Karpas-422 (cell line): ENCODE data around the gene TSHZ2. TPM values are rescaled to one million over a fixed set of nuclear protein-coding genes. Genes with fewer than 3 reads are reported as not detected.

Experiments
- DNase-seq: peaks from one replicate; pipeline ENCODE4 v3.0.0-alpha.2; 2015
- H2AFZ ChIP-seq: fragments of 200-600 bp; sonication (generic); 2 replicates; pipeline ENCODE4 v1.6.1; 2014; ENCODE audit warnings: antibody characterized with exemption, low read length, mixed read lengths
- H3K27ac ChIP-seq: fragments of 200-600 bp; sonication (generic); 2 replicates; pipeline ENCODE4 v1.5.1; 2014; ENCODE audit warnings: mild to moderate bottlenecking, low read length, moderate library complexity
- H3K27me3 ChIP-seq: fragments of 200-600 bp; sonication (generic); 2 replicates; pipeline ENCODE4 v1.6.1; 2014; ENCODE audit warnings: low read length, mixed read lengths
- H3K36me3 ChIP-seq: fragments of 200-600 bp; sonication (generic); 2 replicates; pipeline ENCODE4 v1.6.1; 2014; ENCODE audit warnings: low read length, mixed read lengths; ENCODE audit not compliant: insufficient read depth
- H3K4me1 ChIP-seq: fragments of 200-600 bp; sonication (generic); 2 replicates; pipeline ENCODE4 v1.6.1; 2014; ENCODE audit warnings: mild to moderate bottlenecking, low read length, mixed read lengths
- H3K4me2 ChIP-seq: fragments of 200-600 bp; sonication (generic); 2 replicates; pipeline ENCODE4 v1.6.1; 2014; ENCODE audit warnings: low read length, low read depth, mild to moderate bottlenecking; ENCODE audit not compliant: poor library complexity, severe bottlenecking
- H3K4me3 ChIP-seq: fragments of 200-600 bp; sonication (generic); 2 replicates; pipeline ENCODE4 v1.5.1; 2014; ENCODE audit warnings: mild to moderate bottlenecking, antibody characterized with exemption, low read length, mixed read lengths
- H3K79me2 ChIP-seq: fragments of 200-600 bp; sonication (generic); 2 replicates; pipeline ENCODE4 v1.6.1; 2014; ENCODE audit warnings: mild to moderate bottlenecking, low read length, mixed read lengths
- H3K9ac ChIP-seq: fragments of 200-600 bp; sonication (generic); 2 replicates; pipeline ENCODE4 v1.6.0; 2014; ENCODE audit warnings: low read length
- H3K9me2 ChIP-seq: fragments of 200-600 bp; sonication (generic), shearing (Covaris generic); replicated peaks from 2 replicates; pipeline ENCODE4 v1.6.0; 2014; ENCODE audit warnings: mild to moderate bottlenecking, low read length, moderate library complexity; ENCODE audit not compliant: insufficient read depth
- H3K9me3 ChIP-seq: fragments of 300-700, 200-600 bp; sonication (generic); 2 replicates; pipeline ENCODE4 v1.6.1; 2014; ENCODE audit warnings: low read length, mixed read lengths
- H4K20me1 ChIP-seq: fragments of 200-600 bp; sonication (generic); 2 replicates; pipeline ENCODE4 v1.6.1; 2014; ENCODE audit warnings: mild to moderate bottlenecking, antibody characterized with exemption, low read length, low read depth; ENCODE audit not compliant: insufficient read depth
- total RNA-seq: library from RNA; depleted of rRNA; stranded (reverse); fragments of >200 nt; shearing (Covaris generic); gene quantifications from 2 replicates; pipeline ENCODE4 v1.2.3, GENCODE V29; 2014; ENCODE audit warnings: low replicate concordance; rRNA removed

The TSHZ2 gene, protein sequence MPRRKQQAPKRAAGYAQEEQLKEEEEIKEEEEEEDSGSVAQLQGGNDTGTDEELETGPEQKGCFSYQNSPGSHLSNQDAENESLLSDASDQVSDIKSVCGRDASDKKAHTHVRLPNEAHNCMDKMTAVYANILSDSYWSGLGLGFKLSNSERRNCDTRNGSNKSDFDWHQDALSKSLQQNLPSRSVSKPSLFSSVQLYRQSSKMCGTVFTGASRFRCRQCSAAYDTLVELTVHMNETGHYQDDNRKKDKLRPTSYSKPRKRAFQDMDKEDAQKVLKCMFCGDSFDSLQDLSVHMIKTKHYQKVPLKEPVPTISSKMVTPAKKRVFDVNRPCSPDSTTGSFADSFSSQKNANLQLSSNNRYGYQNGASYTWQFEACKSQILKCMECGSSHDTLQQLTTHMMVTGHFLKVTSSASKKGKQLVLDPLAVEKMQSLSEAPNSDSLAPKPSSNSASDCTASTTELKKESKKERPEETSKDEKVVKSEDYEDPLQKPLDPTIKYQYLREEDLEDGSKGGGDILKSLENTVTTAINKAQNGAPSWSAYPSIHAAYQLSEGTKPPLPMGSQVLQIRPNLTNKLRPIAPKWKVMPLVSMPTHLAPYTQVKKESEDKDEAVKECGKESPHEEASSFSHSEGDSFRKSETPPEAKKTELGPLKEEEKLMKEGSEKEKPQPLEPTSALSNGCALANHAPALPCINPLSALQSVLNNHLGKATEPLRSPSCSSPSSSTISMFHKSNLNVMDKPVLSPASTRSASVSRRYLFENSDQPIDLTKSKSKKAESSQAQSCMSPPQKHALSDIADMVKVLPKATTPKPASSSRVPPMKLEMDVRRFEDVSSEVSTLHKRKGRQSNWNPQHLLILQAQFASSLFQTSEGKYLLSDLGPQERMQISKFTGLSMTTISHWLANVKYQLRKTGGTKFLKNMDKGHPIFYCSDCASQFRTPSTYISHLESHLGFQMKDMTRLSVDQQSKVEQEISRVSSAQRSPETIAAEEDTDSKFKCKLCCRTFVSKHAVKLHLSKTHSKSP (N-terminal part only)
- 0.11 TPM in 1 of 2 replicates, not detected in the other for total RNA-seq

DNA sequence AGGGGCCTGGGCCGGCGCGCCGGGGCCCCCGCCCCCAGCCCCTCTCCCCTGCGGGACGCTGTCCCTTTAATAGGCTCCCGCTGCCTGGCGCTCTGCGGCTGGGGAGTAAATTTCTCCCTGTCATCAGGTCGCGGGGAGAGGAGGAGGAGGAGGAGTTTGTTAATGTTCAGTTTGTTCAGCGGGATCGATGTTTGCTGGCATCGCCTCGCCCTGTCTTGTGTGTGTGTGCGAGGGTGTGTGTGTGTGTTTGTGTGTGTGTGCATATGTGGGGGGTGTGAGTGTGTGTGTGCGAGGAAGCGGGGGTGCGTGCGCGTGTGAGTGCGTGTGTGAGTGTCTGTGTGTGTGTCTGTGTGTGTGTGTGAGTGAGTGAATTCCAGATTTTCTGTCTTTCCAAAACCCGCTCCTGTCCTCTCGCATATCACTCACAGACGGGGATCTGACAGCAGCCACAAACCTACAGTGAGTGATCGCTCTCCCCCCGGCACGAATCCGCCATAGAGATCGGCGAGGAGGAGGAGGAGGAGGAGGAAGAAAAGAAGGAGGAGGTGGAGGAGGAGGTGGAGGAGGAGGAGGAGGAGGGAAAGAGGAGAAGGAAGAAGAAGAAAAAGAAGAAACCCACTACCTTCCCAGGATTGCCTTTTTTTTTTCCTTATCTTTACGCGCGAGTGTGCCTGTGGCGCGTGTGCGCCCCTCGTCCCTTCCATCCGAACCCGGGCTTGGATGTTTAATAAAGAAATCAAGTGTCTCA is at the start of gene TSHZ2:
TSHZ2 (plus strand) TSS at position 169 of the 748 bp plus-strand sequence. CDS start 936 bp downstream, outside the sequence.
- H3K27ac ChIP-seq = no peak within 1 kb of the TSS
- H3K4me1 ChIP-seq = no peaks in the 10 kb centered on the region
- H3K4me3 ChIP-seq = no peak within 1 kb of the TSS
- no peak for DNase-seq
- no peaks in the 10 kb centered on the region for H3K79me2 ChIP-seq
- no peaks in the 10 kb centered on the region for H4K20me1 ChIP-seq
- H3K9ac ChIP-seq = no peak within 1 kb of the TSS
- H3K4me2 ChIP-seq = no peak within 1 kb of the TSS
- no peaks in the 10 kb centered on the region; the same call in 1 of the 2 replicates for H3K36me3 ChIP-seq
- H3K27me3 ChIP-seq = no peaks in the 10 kb centered on the region
- H3K9me2 ChIP-seq = no peaks in the 10 kb centered on the region
- H2AFZ ChIP-seq = no peak within 1 kb of the TSS
- peaks cover 10% of the 10 kb centered on the region for H3K9me3 ChIP-seq

DNA sequence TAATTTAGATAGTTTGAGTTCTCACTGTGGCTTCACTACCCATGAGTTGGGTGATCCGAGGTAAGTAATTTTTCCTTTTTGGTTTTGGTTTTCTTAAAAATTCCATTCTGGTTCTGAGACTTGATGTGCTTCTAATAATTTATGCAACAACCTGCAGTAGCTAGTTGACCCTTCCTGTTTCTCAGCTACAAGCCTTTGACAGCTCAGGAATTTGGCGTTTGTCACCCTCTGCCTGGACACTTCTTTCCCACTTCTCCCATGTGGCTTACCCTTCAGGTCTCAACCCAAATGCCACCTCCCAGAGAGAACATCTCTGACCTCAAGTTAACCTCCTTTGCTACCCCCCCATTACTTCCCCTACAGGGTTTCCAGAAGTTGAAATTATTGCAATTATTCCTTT is 49.7 kb upstream of the TSHZ2 start:
- Histone ChIP-seq H3K36me3 (no peaks in the 10 kb centered on the region), H3K4me2 (no peak overlapping the region), H3K9ac (no peak overlapping the region), H3K27me3 (no peaks in the 10 kb centered on the region), H3K79me2 (no peaks in the 10 kb centered on the region), H3K4me3 (no peak overlapping the region), H3K9me3 (peaks cover 24% of the 10 kb centered on the region), H3K27ac (no peak overlapping the region), H3K9me2 (no peaks in the 10 kb centered on the region), H3K4me1 (no peaks in the 10 kb centered on the region), H4K20me1 (no peaks in the 10 kb centered on the region), H2AFZ (no peak overlapping the region)
- no peak for DNase-seq

DNA sequence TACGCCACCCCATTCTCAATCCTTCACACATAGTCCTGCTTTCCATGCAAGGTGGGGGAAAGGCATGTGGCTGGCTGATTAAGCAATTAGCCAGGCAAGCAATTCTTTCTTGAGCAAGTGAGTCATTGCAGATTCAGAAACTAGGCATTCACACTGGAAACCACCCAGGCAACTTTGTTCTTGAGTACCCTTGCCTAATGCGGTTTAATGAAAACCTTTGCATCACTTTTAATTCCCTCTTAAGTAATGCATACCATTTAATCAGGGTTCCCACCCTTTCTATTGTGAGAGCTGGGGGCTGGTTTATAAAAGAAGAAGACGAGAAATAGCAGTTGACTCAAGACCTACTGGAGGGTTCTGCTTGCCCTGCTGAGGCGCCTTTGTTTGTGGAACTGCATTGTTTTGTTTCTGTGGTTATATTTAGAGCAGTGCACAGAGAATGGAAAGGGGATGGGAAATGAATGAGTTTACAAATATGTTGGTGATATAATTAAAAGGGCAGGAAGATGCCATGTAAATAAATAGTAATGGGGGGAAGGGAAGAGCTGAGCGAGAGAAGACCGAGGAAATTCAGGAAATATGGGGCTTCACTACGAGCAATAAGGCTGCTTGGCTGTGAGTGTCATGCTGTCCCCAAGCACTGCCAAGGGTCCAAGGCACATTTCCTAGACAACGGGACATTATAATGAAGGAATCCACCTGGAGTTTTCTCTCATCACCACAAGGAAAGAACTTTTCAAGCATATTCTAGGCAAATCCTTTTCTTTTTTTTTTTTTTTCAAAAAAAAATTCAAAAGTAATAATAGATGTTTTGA is 48.8 kb upstream of the TSHZ2 start:
- H4K20me1 ChIP-seq = no peaks in the 10 kb centered on the region

DNA sequence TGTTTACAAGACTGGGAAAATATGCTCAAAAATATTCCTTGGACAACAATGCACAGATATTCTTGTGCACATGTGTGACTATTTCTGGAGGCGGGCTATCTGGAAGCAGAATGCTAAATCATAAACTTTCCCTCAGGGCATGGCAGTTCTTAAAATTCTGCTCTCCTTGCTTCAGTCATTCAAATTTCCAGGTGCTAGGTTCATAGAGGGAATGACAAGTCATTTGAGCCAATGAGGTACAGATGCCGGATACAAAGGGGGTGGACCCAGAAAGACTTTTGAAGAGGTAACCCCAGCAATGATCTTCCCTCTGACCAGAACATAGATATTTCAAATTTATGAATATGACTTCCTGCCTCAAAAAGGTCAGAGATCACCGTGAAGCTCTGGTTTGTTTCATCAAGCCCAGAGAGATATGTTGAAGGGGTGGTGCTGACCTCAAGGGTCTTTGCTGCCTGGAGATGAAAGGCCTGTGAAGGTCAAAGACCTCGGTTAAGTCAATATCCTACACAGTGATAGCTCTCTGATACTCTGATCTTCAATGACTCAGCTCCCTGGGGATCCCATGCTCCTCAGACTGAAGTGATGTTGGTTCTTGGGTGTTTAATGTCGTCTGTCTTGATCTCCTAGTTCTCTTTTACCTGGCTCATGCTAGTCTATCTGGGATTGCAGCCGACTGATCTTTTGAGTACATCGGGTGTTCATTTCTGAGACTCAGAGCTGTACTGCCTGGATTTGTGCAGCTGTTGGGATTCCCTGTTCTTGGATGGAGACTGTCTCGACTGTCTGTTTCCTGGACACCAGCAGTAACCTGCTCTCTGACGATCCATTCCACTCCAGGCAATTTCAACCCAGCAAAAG is 47.5 kb upstream of the TSHZ2 start:
- Histone ChIP-seq H3K9me2 (no peaks in the 10 kb centered on the region), H3K36me3 (no peaks in the 10 kb centered on the region), H3K9ac (no peak overlapping the region), H3K4me3 (no peak overlapping the region), H3K27ac (no peak overlapping the region), H4K20me1 (no peaks in the 10 kb centered on the region), H3K4me1 (no peaks in the 10 kb centered on the region), H3K27me3 (no peaks in the 10 kb centered on the region), H3K9me3 (peaks cover 26% of the 10 kb centered on the region), H3K79me2 (no peaks in the 10 kb centered on the region), H3K4me2 (no peak overlapping the region), H2AFZ (no peak overlapping the region)
- no peak for DNase-seq

More for the DNA sequence above, 48.8 kb upstream of the TSHZ2 start:
- Histone ChIP-seq H3K4me3 (no peak overlapping the region), H3K27me3 (no peaks in the 10 kb centered on the region), H3K4me2 (no peak overlapping the region), H3K9me2 (no peaks in the 10 kb centered on the region), H3K36me3 (no peaks in the 10 kb centered on the region), H3K27ac (no peak overlapping the region), H3K9me3 (peaks cover 24% of the 10 kb centered on the region), H2AFZ (no peak overlapping the region), H3K9ac (no peak overlapping the region), H3K4me1 (no peaks in the 10 kb centered on the region), H3K79me2 (no peaks in the 10 kb centered on the region)
- no peak for DNase-seq

DNA sequence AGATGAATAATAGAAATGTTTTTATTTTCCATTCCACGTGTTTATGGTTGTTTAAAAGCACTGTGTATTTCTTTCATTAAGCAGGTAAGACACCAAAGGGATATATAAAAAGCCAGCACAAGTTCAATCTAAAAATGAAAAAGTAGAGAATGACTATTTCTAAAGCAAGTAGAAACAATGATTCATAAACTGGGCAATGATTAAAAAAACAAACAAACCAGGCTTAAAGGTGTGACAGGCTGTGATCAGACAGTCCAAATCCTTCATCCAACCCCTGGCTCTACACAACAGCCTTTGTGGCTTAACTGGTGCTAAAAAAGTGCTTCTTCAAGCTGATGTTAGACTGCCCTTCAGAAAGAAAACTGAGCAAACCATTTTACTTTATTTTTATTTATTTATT is 45.7 kb upstream of the TSHZ2 start:
- H3K4me2 ChIP-seq = no peak overlapping the region
- no peak overlapping the region for H3K27ac ChIP-seq
- no peaks in the 10 kb centered on the region for H3K79me2 ChIP-seq
- no peaks in the 10 kb centered on the region for H3K4me1 ChIP-seq
- no peaks in the 10 kb centered on the region for H3K36me3 ChIP-seq
- no peak for DNase-seq
- no peaks in the 10 kb centered on the region for H3K9me2 ChIP-seq
- H3K9ac ChIP-seq = no peak overlapping the region
- H3K4me3 ChIP-seq = no peak overlapping the region
- no peaks in the 10 kb centered on the region for H4K20me1 ChIP-seq
- H3K27me3 ChIP-seq = no peaks in the 10 kb centered on the region
- H2AFZ ChIP-seq = no peak overlapping the region
- H3K9me3 ChIP-seq = peaks cover 29% of the 10 kb centered on the region

DNA sequence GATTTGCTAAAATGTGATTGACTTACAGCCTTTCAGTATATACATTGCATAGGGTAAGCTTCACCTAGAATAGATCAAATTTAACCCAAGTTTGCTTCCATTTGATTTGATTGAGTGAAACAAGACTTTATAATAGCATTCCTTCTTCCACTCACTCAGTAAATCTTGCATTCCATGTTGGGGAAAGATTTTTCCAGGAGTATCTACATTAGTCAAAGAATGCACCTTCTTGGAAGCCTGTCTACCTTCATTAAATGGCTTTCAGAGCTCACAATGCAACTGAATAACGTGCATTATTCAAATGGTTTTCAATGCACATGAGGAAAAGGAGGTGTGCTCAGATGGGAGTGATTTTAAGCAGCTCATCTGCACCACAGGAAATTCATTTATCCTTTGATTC is 38.3 kb upstream of the TSHZ2 start:
- Histone ChIP-seq H2AFZ (no peak overlapping the region), H3K27ac (no peak overlapping the region), H3K4me3 (no peak overlapping the region), H3K4me2 (no peak overlapping the region), H3K9me3 (peaks cover 34% of the 10 kb centered on the region), H4K20me1 (no peaks in the 10 kb centered on the region), H3K27me3 (no peaks in the 10 kb centered on the region), H3K4me1 (no peaks in the 10 kb centered on the region), H3K9me2 (no peaks in the 10 kb centered on the region), H3K9ac (no peak overlapping the region), H3K79me2 (no peaks in the 10 kb centered on the region), H3K36me3 (no peaks in the 10 kb centered on the region)
- no peak for DNase-seq
